CD4-positive, alpha-beta T cell treated with Interleukin-21 for 1 hour (primary cell): ENCODE data around the gene FXYD1.

ENCODE experiments used
- DNase-seq: peaks from one replicate; pipeline ENCODE4 v3.0.0-alpha.2; 2020

Gene FXYD1

DNA sequence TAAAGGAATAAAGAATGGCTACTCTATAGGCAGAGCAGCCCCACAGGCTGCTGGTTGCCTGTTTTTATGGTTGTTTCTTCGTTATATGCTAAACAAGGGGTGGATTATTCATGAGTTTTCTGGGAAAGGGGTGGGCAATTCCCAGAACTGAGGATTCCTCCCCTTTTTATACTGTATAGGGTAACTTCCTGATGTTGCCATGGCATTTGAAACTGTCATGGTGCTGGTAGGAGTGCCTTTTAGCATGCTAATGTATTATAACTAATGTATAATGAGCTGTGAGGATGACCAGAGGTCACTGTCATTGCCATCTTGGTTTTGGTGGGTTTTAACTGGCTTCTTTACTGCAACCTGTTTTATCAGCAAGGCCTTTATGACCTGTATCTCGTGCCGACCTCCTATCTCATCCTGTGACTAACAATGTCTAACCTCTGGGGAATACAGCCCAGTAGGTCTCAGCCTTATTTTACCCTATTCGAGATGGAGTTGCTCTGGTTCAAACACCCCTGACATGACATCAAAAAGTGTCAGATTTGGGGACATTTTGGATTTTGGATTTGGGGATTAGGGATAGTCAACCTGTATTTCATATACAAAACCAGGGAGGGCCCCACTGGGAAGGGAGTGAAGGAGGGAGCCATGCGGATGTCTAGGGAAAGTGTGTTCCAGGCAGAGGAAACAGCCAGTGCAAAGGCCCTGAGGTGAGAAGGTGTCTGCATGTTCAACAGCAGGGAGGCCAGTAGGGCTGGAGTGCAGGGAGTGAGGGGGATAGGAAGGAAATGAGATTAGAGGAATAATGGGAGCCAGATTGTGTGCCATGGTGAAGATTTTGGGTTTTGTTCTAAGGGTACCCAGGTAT, 26.8 kb downstream of the FXYD1 start:
- DNase-seq = no peak

GRCh38 chr19:35166100-35167063, 27.8 kb downstream of the FXYD1 start:
- DNase-seq = no peak

- DNase-seq = peak; percentile 17
Observed at GRCh38 chr19:35167251-35168119, 28.9 kb downstream of the FXYD1 start.

GRCh38 chr19:35168196-35168595, 29.6 kb downstream of the FXYD1 start:
- no peak for DNase-seq

DNA sequence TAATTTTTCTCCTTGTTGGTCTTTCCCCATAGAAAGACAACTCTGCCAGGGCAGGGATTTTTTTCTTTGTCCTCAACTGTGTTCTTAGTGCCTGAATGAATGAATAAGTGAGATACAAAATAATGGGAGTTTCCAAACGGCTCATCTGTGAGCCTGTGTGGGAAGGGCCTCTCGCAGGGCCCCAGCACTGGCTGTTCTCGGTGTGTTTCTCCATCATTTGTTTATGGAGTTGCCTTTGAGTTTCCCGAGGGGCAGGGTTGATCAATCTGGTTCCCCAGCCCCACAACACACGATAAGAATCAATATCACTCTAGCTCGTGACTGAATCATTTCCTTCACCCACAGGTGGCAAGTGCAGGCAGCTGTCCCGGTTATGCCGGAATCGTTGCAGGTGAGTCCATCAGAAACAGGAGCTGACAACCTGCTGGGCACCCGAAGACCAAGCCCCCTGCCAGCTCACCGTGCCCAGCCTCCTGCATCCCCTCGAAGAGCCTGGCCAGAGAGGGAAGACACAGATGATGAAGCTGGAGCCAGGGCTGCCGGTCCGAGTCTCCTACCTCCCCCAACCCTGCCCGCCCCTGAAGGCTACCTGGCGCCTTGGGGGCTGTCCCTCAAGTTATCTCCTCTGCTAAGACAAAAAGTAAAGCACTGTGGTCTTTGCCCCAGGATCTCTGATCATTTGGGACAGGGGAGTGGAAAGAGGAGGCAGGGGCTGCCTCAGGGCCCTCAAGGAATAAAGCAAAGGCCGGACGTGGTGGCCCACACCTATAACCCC, 30.8 kb downstream of the FXYD1 start:
- DNase-seq = no peak

DNA sequence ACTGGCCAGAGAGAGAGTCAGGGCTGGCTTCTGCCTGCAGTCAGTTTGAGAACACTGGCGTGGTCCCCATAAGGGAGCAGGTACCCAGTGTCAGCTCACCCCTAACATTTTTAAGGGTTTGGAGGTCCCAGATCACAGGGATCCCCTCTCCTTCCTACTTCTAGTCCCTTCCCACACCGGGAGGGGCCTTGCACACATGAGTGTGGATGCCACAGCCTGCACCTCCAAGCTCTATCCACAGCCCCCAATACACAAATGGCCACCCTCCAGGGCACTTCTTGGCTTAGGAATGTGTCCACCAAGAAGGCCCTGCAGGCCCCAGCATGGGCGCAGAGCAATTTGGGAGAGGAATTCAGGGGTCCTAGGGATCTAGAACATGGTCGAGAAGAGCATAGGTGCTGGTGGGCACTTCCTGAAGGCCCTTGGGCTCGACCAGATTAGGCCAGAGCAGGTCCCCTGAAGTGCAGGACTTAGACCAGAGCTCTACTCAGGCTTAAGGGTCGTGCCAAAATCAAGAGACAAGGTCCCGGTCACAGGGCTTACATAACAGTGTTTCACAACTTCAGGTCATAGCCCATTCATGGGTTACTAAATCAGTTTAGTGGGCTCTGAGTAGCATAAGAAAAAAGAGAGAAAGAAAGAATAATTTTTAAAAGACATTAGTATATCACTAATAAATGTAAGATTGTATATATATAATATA, 31.9 kb downstream of the FXYD1 start:
- no peak for DNase-seq

DNA sequence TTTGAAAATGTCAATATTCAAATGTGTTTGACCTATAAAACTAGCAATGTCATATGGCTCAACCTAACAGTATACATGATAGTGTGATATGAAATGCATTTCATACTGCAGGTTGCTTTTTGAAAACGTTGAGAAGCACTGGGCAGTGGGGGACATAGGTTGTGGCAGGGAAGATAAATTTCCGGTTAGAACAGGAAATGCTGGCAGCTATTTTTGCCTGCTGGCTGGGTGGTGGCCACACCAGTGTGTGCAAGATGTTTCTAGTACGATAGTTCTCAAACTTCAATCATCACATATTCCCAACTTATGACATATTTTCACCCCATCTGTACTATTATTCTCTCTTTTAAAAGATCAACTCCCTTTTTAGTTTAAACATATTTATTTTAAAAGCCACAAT, 33.1 kb downstream of the FXYD1 start:
- no peak for DNase-seq

- DNase-seq = no peak
Observed at GRCh38 chr19:35174226-35174625, 35.6 kb downstream of the FXYD1 start.

DNA sequence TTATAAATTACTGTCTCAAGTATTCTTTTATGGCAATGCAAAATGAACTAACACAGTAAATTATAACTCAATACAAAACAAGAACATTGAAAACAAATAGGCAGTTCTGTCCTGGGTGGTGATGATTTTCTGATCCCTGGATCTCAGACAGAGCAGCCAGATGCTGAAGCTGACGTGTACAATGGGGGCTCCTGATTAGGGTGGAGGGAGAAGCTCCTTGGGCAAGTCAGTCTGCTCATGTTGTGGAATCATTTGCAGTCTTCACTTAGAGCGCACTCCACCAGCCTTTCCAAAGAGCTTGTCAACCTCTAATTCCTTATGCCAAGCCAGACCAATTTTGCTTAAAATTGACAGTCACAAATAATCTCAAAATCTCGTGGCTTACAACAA, 37.6 kb downstream of the FXYD1 start:
- no peak for DNase-seq

DNA sequence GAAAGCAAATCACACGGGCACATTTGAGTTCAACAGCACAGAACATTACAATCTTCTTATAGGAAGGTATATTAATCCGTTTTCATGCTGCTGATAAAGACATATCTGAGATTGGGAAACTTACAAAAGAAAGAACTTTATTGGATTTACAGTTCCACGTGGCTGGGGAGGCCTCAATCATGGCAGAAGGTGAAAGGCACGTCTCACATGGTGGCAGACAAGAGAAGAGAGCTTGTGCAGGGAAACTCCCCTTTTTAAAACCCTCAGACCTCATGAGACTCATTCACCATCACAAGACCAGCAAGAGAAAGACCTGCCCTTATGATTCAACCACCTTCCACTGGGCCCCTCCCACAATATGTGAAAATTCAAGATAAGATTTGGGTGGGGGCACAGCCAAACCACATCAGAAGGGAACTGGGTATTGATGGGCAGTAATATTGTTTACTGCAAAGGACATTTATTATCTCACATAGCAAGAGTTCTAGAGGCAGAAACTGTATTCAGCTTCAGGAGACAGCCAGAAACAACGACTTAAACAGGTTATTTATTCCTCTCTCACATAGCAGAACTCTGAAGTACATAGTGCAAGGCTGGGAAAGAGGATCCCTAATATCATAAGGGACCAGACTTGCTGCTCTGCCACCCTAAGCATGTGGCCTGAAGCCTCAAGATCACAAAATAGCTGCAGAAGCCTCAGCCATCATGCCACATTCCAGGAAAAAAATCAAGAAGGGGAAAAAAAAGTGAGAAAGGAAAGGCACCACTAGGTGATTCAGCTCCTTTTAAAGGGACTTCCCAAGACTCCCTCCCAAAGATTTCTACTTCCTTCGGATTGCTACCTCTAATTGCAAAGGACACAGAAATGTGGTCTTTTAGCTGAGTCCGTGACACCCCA, 39.0 kb downstream of the FXYD1 start:
- no peak for DNase-seq

DNA sequence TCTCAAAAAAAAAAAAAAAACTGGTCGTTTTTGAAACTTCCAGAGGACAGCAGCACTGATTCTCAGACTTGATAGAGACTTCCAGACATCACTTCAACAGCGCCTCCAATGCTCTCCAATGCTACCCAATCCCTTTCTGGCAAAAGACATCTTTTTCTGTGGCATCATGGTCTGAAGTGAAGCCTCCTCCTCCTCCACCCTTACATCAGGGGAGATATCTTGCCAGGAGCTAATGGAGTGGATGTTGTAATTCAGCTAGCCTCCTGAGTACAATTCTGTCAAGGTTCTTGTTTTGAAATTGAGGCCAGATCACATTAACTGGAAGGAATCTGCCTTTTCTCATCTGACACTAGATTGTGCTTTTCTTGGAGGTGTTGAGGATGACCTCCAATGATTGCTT, 40.1 kb downstream of the FXYD1 start:
- DNase-seq = no peak

- no peak for DNase-seq
Observed at GRCh38 chr19:35179830-35180229, 41.2 kb downstream of the FXYD1 start.

GRCh38 chr19:35181387-35181786, 42.8 kb downstream of the FXYD1 start:
- DNase-seq = no peak

DNA sequence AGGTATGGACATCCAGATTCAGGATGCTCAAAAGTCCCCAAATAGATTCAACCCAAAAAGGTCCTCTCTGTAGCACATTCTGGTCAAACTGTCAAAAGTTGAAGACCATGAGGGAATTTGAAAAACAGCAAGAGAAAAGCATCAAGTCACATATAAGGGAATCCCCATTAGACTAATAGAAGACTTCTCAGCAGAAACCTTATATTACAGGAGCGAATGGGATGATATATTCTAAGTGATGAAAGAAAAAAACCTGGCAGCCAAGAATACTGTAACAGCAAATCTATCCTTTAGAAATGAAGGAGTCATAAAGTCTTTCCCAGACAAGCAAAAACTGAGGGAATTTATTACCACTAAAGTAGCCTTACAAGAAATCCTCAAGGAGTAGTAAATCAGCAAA, 45.6 kb downstream of the FXYD1 start:
- DNase-seq = no peak

- no peak for DNase-seq
Observed at GRCh38 chr19:35184884-35185283, 46.3 kb downstream of the FXYD1 start.
